PC-9 (cell line): Measurements from ENCODE around the gene USP10. TPM values are rescaled to one million over a fixed set of nuclear protein-coding genes. Genes with fewer than 3 reads are reported as not detected.

Experiments
- BruUV-seq: library from RNA; stranded (reverse); fragments of 400-500 nt; replicated peaks from 2 replicates; lab custom pipeline; 2021; lab: Mats Ljungman, UMichigan
- CTCF ChIA-PET: fragments of 300-600 bp; sonication (Branson Sonifier 250); formaldehyde crosslinking; loops from one replicate; lab custom pipeline; 2022; ENCODE audit warnings: antibody characterized with exemption; lab: Charles Lee
- POLR2A ChIA-PET: fragments of 300-600 bp; sonication (Branson Sonifier 250); formaldehyde crosslinking; loops from one replicate; lab custom pipeline; 2022; ENCODE audit warnings: antibody characterized with exemption; ENCODE audit not compliant: unreplicated experiment; lab: Charles Lee
- DNase-seq, 2 experiments: peaks; one replicate each; pipeline versions ENCODE4 v3.0.0 to v3.0.0-alpha.2; 2015 to 2022; ENCODE audit warnings: mixed read lengths in 1 of 2
- H2AFZ ChIP-seq: fragments of 200-600 bp; sonication (generic); 2 replicates; pipeline ENCODE4 v1.8.1; 2017; ENCODE audit warnings: antibody characterized with exemption
- H3F3A ChIP-seq: fragments of 200-600 bp; sonication (generic); 2 replicates; pipeline ENCODE4 v1.8.1; 2017; ENCODE audit warnings: antibody characterized with exemption, mild to moderate bottlenecking, low read depth; ENCODE audit not compliant: insufficient read depth
- H3K27ac ChIP-seq: fragments of 200-600 bp; sonication (generic); 2 replicates; pipeline ENCODE4 v1.6.1; 2016; ENCODE audit warnings: mixed run types
- H3K27me3 ChIP-seq: fragments of 200-600 bp; sonication (generic); 2 replicates; pipeline ENCODE4 v1.6.1; 2016; ENCODE audit warnings: low read depth, mixed run types; ENCODE audit not compliant: insufficient read depth
- H3K36me3 ChIP-seq: fragments of 200-600 bp; sonication (generic); 2 replicates; pipeline ENCODE4 v1.6.1; 2016; ENCODE audit warnings: low read depth, mixed run types
- H3K4me1 ChIP-seq: fragments of 200-600 bp; sonication (generic); replicated peaks from 2 replicates; pipeline ENCODE4 v1.6.1; 2016; ENCODE audit warnings: mixed run types; ENCODE audit not compliant: insufficient read depth
- H3K4me2 ChIP-seq: fragments of 200-600 bp; sonication (generic); 2 replicates; pipeline ENCODE4 v1.6.1; 2017; ENCODE audit warnings: mixed run types
- H3K4me3 ChIP-seq: fragments of 200-600 bp; sonication (generic); 2 replicates; pipeline ENCODE4 v1.6.1; 2016; ENCODE audit warnings: mixed run types
- H3K79me2 ChIP-seq: fragments of 200-600 bp; sonication (generic); 2 replicates; pipeline ENCODE4 v1.6.1; 2017; ENCODE audit warnings: low read depth, mixed run types
- H3K9me2 ChIP-seq: fragments of 200-600 bp; sonication (generic); 2 replicates; pipeline ENCODE4 v1.8.1; 2017; ENCODE audit warnings: mild to moderate bottlenecking; ENCODE audit not compliant: insufficient read depth
- H3K9me3 ChIP-seq: fragments of 200-600 bp; sonication (generic); 2 replicates; pipeline ENCODE4 v1.8.1; 2016; ENCODE audit warnings: low read depth; ENCODE audit not compliant: insufficient read depth
- H4K20me1 ChIP-seq: fragments of 200-600 bp; sonication (generic); 2 replicates; pipeline ENCODE4 v1.8.1; 2017; ENCODE audit not compliant: insufficient read depth
- CTCF ChIP-seq: fragments of 200-600 bp; sonication (generic); conservative IDR thresholded peaks from 2 replicates; pipeline ENCODE4 v1.6.1; 2017; ENCODE audit warnings: mixed run types, antibody characterized with exemption, mild to moderate bottlenecking, moderate library complexity
- EZH2 ChIP-seq: fragments of 200-600 bp; sonication (generic); IDR thresholded peaks from 2 replicates; pipeline ENCODE4 v1.8.0; 2017; ENCODE audit warnings: antibody characterized with exemption, low read depth
- intact Hi-C: fragments of 100-400 bp; cut with micrococcal nuclease; formaldehyde crosslinking; loops from one replicate; pipeline ENCODE4 v1.10.0; 2022; ENCODE audit not compliant: unreplicated experiment
- total RNA-seq: library from RNA; stranded (reverse); gene quantifications from 2 replicates; pipeline ENCODE4 v1.2.3, GENCODE V29; 2021

USP10 gene
- total RNA-seq, 1 experiment from 2014 or later, result 109 TPM

DNA sequence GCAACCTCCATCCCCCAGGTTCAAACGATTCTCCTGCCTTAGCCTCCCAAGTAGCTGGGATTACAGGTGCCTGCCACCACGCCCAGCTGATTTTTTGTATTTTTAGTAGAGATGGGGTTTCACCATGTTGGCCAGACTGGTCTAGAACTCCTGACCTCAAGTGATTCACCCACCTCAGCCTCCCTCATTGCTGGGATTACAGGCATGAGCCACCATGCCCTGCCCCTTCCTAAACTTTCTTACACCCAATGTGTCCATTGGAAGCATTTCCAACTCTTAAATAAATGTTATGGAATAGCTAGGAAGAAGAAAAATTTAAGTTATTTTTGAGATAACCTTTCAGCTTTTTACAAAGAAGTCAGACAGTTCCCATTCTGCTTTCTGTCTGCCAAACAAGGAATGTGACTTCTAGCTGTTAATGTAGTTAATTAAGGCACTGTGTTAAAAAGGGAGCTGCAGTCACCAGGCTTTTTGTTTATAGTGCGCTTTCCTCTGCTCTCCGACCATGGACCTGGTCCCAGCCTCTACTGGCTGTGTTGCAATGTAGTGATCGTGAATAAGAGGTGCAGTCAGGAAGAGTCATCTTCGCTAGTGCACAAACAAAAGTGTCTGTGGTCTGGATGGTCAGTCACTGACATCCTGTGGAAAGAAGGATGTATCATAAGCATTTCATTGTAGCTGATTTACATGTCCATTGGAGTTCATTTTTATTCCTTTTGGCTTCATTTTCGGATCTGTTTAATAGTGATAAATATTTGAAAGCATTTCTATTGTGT is 39.7 kb downstream of the USP10 start:
- peaks cover 95% of the 10 kb centered on the region for H3K79me2 ChIP-seq
- CTCF ChIA-PET, result interaction anchor here (1.4 to 2.3 kb wide), 2 partner anchors 14 to 117 kb away, joined by 7 to 18 read pairs; no protein-coding TSS in a partner anchor
- H3K27me3 ChIP-seq, result no peaks in the 10 kb centered on the region
- no peaks in the 10 kb centered on the region for H3K9me2 ChIP-seq
- H2AFZ ChIP-seq, result no peak overlapping the region
- H4K20me1 ChIP-seq, result peaks cover 40% of the 10 kb centered on the region
- no peak for TF ChIP-seq EZH2
- no peak for TF ChIP-seq CTCF
- H3K9me3 ChIP-seq, result no peaks in the 10 kb centered on the region
- H3K4me2 ChIP-seq, result no peak overlapping the region
- no peak overlapping the region for H3K4me3 ChIP-seq
- no peak overlapping the region for H3K27ac ChIP-seq
- DNase-seq, result no peak
- peaks cover 5% of the 10 kb centered on the region; the same call in 1 of the 2 replicates for H3K36me3 ChIP-seq
- peaks cover 36% of the 10 kb centered on the region for H3F3A ChIP-seq
- intact Hi-C loops, result loop anchor here (5.0 kb wide), 1 partner anchor 233 kb away; no protein-coding TSS in a partner anchor
- H3K4me1 ChIP-seq, result peaks cover 38% of the 10 kb centered on the region
- POLR2A ChIA-PET, result no interaction called here
- BruUV-seq, result no TSS peak

DNA sequence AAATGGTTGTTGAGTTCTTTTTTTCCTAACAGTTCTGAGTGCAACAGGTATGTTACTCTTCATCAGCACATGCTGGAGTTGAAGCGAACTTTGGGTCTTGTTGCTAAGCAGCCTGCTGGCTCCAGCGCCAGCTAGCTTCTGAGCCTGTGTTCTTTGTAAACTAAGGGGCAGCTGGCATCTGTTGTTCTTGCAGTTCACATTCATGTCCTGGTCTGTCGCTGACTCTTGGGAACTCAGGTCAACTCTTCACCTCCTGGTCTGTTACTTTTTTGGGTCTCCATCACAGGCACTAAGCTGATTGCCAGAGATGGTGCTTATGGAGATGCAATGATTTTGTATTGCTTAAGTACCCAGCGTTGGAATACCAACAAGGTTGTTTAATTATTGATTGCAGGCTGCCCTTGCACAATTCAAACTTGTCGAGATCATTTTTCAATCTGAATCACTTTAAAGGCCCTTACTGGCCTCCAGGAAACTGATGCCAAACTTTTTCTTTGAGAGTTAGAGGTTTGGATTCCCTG is 40.9 kb downstream of the USP10 start:
- H3K27ac ChIP-seq, result no peak overlapping the region
- CTCF ChIA-PET, result no interaction called here
- no peak overlapping the region for H3K4me3 ChIP-seq
- peaks cover 43% of the 10 kb centered on the region for H4K20me1 ChIP-seq
- intact Hi-C loops, result no loop called here
- no TSS peak for BruUV-seq
- no peak for DNase-seq
- H2AFZ ChIP-seq, result no peak overlapping the region
- peaks cover 28% of the 10 kb centered on the region for H3F3A ChIP-seq
- no peaks in the 10 kb centered on the region for H3K9me3 ChIP-seq
- H3K36me3 ChIP-seq, result peaks cover 7% of the 10 kb centered on the region; the same call in 1 of the 2 replicates
- H3K9me2 ChIP-seq, result no peaks in the 10 kb centered on the region
- no peak overlapping the region for H3K4me2 ChIP-seq
- TF ChIP-seq CTCF (no peak), EZH2 (no peak)
- peaks cover 93% of the 10 kb centered on the region for H3K79me2 ChIP-seq
- POLR2A ChIA-PET, result interaction anchor here (0.6 kb wide), 1 partner anchor 814 kb away, joined by 11 read pairs; no protein-coding TSS in a partner anchor
- peaks cover 26% of the 10 kb centered on the region for H3K4me1 ChIP-seq
- no peaks in the 10 kb centered on the region for H3K27me3 ChIP-seq

DNA sequence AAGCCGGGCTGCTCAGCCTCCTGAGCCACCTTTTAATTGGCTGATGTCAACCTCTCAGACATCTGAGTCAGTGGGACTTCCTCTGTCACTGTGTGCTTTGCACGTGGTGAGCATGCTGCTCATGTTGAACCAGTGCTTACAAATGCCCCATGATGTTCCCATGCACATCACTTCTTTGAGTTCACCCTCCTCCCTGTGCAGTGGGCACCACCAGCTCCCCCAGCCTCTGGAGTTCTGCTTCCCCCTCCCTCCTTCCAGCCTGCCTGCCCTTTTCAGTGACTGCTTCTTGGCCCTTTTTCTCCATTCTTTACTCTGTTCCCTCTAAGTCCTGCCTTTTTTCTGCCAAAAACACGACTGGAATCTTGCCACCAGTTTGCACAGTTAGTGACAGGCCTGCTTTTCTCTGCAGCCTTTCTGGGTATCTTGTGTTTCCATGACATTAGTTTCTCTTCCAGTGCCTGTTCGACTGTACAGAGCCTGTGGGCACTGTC is 41.6 kb downstream of the USP10 start:
- peaks cover 14% of the 10 kb centered on the region; the same call in 1 of the 2 replicates for H3K36me3 ChIP-seq

More for the DNA sequence above, 41.6 kb downstream of the USP10 start:
- peaks cover 27% of the 10 kb centered on the region for H3F3A ChIP-seq
- intact Hi-C loops, result no loop called here
- no peak for DNase-seq
- POLR2A ChIA-PET, result no interaction called here
- no peaks in the 10 kb centered on the region for H3K9me3 ChIP-seq
- no peaks in the 10 kb centered on the region for H3K9me2 ChIP-seq
- H3K4me2 ChIP-seq, result no peak overlapping the region
- TF ChIP-seq CTCF, result no peak
- no peak for TF ChIP-seq EZH2
- peaks cover 19% of the 10 kb centered on the region for H3K4me1 ChIP-seq
- H3K79me2 ChIP-seq, result peaks cover 96% of the 10 kb centered on the region
- peaks cover 46% of the 10 kb centered on the region for H4K20me1 ChIP-seq
- H2AFZ ChIP-seq, result no peak overlapping the region
- H3K27ac ChIP-seq, result no peak overlapping the region
- H3K27me3 ChIP-seq, result no peaks in the 10 kb centered on the region
- CTCF ChIA-PET, result no interaction called here
- BruUV-seq, result no TSS peak
- no peak overlapping the region for H3K4me3 ChIP-seq
